HEK293 (cell line): Measurements from ENCODE around the gene HCCS.

ENCODE experiments used
- BCL11B ChIP-seq: fragments of 450-650 bp; formaldehyde crosslinking; IDR thresholded peaks from 2 replicates; pipeline ENCODE4 v1.5.1; 2016; ENCODE audit warnings: low read depth, missing biosample characterization, missing genetic modification characterization
- CTCF ChIP-seq: fragments of 450-650 bp; formaldehyde crosslinking; IDR thresholded peaks from 2 replicates; pipeline ENCODE4 v1.5.1; 2016; ENCODE audit warnings: missing biosample characterization, missing genetic modification characterization
- KLF9 ChIP-seq: fragments of 450-650 bp; formaldehyde crosslinking; IDR thresholded peaks from 2 replicates; pipeline ENCODE4 v1.5.1; 2016; ENCODE audit warnings: missing biosample characterization, missing genetic modification characterization, low read depth
- OSR2 ChIP-seq: fragments of 450-650 bp; formaldehyde crosslinking; IDR thresholded peaks from 2 replicates; pipeline ENCODE4 v1.5.1; 2016; ENCODE audit warnings: missing biosample characterization, missing genetic modification characterization
- PRDM1 ChIP-seq: fragments of 450-650 bp; formaldehyde crosslinking; IDR thresholded peaks from 2 replicates; pipeline ENCODE4; 2016; ENCODE audit warnings: missing biosample characterization, missing genetic modification characterization
- TCF7L2 ChIP-seq: IDR thresholded peaks from 2 replicates; pipeline ENCODE4 v1.6.1; 2011; ENCODE audit warnings: low read depth, mild to moderate bottlenecking, inconsistent platforms, low read length, moderate library complexity, borderline replicate concordance
- ZBTB1 ChIP-seq: fragments of 450-650 bp; formaldehyde crosslinking; IDR thresholded peaks from 2 replicates; pipeline ENCODE4 v1.5.1; 2016; ENCODE audit warnings: missing biosample characterization, missing genetic modification characterization
- ZNF239 ChIP-seq: fragments of 450-650 bp; formaldehyde crosslinking; IDR thresholded peaks from 2 replicates; pipeline ENCODE4 v1.5.1; 2016; ENCODE audit warnings: missing biosample characterization, missing genetic modification characterization
- ZNF560 ChIP-seq: fragments of 450-650 bp; formaldehyde crosslinking; IDR thresholded peaks from 2 replicates; pipeline ENCODE4 v1.5.1; 2017; ENCODE audit warnings: missing biosample characterization, missing genetic modification characterization, borderline replicate concordance
- ZNF843 ChIP-seq: fragments of 450-650 bp; formaldehyde crosslinking; IDR thresholded peaks from 2 replicates; pipeline ENCODE4 v1.5.1; 2016; ENCODE audit warnings: missing biosample characterization, missing genetic modification characterization
- ZXDB ChIP-seq: fragments of 450-650 bp; formaldehyde crosslinking; IDR thresholded peaks from 2 replicates; pipeline ENCODE4 v1.5.1; 2016; ENCODE audit warnings: missing biosample characterization, missing genetic modification characterization
- TF ChIP-seq, protein P1 (sequence below): fragments of 450-650 bp; formaldehyde crosslinking; IDR thresholded peaks from 2 replicates; pipeline ENCODE4 v1.5.1; 2016; ENCODE audit warnings: missing biosample characterization, missing genetic modification characterization
- TF ChIP-seq, protein P2 (sequence below): fragments of 450-650 bp; formaldehyde crosslinking; IDR thresholded peaks from 2 replicates; pipeline ENCODE4 v1.5.1; 2016; ENCODE audit warnings: missing biosample characterization, missing genetic modification characterization, low read depth

DNA sequence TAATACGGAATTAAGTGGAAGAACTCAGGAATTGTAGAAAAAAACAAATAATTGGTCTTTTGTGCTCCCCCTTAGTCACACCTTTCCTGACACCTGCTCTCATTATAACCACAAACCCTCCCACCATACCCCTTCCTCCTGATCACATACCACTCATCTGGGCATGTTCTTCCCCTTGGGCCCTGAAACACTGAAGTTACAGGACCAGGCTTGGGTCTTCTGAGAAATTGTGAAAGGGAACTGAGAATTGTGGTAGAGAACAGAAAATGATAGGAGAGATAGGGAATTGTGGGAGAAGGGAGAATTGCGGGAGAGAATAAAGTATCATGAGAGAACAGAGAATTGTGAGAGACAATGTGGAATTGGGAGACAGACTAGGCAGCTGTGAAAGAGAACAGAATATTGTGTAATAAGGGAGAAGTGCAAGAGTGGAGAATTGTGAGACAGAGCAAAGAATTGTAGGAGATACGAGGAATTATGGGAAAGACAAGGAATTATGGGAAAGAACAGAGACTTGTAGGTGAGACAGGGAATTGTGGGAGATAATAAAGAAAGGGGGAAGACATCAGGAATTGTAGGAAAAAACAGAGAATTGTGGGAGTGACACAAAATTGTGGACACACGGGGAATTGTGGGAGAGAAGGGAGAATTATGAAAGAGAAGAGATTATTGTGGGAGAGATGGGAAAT, 2.7 kb upstream of the HCCS start:
- TF ChIP-seq ZNF843 (tag by site-specific recombination) (no peak), OSR2 (tag by site-specific recombination) (no peak), CTCF (tag by site-specific recombination) (no peak), ZNF239 (no peak), BCL11B (tag by site-specific recombination) (no peak), ZBTB1 (tag by site-specific recombination) (no peak), TCF7L2 (no peak), PRDM1 (tag by site-specific recombination) (no peak), ZNF560 (tag by site-specific recombination) (no peak), ZXDB (tag by site-specific recombination) (no peak), KLF9 (tag by site-specific recombination) (no peak)
- TF ChIP-seq, protein P1, sequence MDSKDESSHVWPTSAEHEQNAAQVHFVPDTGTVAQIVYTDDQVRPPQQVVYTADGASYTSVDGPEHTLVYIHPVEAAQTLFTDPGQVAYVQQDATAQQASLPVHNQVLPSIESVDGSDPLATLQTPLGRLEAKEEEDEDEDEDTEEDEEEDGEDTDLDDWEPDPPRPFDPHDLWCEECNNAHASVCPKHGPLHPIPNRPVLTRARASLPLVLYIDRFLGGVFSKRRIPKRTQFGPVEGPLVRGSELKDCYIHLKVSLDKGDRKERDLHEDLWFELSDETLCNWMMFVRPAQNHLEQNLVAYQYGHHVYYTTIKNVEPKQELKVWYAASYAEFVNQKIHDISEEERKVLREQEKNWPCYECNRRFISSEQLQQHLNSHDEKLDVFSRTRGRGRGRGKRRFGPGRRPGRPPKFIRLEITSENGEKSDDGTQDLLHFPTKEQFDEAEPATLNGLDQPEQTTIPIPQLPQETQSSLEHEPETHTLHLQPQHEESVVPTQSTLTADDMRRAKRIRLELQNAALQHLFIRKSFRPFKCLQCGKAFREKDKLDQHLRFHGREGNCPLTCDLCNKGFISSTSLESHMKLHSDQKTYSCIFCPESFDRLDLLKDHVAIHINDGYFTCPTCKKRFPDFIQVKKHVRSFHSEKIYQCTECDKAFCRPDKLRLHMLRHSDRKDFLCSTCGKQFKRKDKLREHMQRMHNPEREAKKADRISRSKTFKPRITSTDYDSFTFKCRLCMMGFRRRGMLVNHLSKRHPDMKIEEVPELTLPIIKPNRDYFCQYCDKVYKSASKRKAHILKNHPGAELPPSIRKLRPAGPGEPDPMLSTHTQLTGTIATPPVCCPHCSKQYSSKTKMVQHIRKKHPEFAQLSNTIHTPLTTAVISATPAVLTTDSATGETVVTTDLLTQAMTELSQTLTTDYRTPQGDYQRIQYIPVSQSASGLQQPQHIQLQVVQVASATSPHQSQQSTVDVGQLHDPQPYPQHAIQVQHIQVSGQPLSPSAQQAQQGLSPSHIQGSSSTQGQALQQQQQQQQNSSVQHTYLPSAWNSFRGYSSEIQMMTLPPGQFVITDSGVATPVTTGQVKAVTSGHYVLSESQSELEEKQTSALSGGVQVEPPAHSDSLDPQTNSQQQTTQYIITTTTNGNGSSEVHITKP (tag by site-specific recombination): no peak
- TF ChIP-seq, protein P2, sequence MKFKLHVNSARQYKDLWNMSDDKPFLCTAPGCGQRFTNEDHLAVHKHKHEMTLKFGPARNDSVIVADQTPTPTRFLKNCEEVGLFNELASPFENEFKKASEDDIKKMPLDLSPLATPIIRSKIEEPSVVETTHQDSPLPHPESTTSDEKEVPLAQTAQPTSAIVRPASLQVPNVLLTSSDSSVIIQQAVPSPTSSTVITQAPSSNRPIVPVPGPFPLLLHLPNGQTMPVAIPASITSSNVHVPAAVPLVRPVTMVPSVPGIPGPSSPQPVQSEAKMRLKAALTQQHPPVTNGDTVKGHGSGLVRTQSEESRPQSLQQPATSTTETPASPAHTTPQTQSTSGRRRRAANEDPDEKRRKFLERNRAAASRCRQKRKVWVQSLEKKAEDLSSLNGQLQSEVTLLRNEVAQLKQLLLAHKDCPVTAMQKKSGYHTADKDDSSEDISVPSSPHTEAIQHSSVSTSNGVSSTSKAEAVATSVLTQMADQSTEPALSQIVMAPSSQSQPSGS (tag by site-specific recombination): no peak
